A673 (cell line): ENCODE data around the gene CEP89. TPM values are rescaled to one million over a fixed set of nuclear protein-coding genes. Genes with fewer than 3 reads are reported as not detected.

ENCODE experiments used
- BruUV-seq: library from RNA; stranded (reverse); fragments of 400-500 nt; replicated peaks from 2 replicates; lab custom pipeline; 2021; lab: Mats Ljungman, UMichigan
- CTCF ChIA-PET: fragments of 300-600 bp; sonication (Branson Sonifier 250); formaldehyde crosslinking; loops from one replicate; lab custom pipeline; 2022; ENCODE audit warnings: antibody characterized with exemption; lab: Charles Lee
- POLR2A ChIA-PET: fragments of 300-600 bp; sonication (Branson Sonifier 250); formaldehyde crosslinking; loops from one replicate; lab custom pipeline; 2022; ENCODE audit warnings: antibody characterized with exemption; ENCODE audit not compliant: low non-redundant PET; lab: Charles Lee
- DNase-seq: peaks from one replicate; pipeline ENCODE4 v3.0.0-alpha.2; 2015; ENCODE audit warnings: low spot score
- H3K27ac ChIP-seq: fragments of 200-600 bp; sonication (generic); 2 replicates; pipeline ENCODE4 v1.5.1; 2016; ENCODE audit warnings: mixed run types, low read depth, mild to moderate bottlenecking, mixed read lengths, antibody characterized with exemption, low read length; ENCODE audit not compliant: poor library complexity, severe bottlenecking
- H3K27me3 ChIP-seq: fragments of 200-600 bp; sonication (generic); replicated peaks from 2 replicates; pipeline ENCODE4 v1.6.1; 2017; ENCODE audit warnings: mixed run types, low read depth, mild to moderate bottlenecking, mixed read lengths, antibody characterized with exemption, low read length; ENCODE audit not compliant: insufficient read depth, poor library complexity
- H3K36me3 ChIP-seq: fragments of 200-600 bp; sonication (generic); 2 replicates; pipeline ENCODE4 v1.6.1; 2016; ENCODE audit warnings: mixed run types, mild to moderate bottlenecking, mixed read lengths, antibody characterized with exemption, low read length; ENCODE audit not compliant: insufficient read depth, poor library complexity, severe bottlenecking
- H3K4me1 ChIP-seq: fragments of 200-600 bp; sonication (generic); 2 replicates; pipeline ENCODE4 v1.6.1; 2017; ENCODE audit warnings: mixed run types, mild to moderate bottlenecking, mixed read lengths, antibody characterized with exemption, low read length; ENCODE audit not compliant: insufficient read depth, poor library complexity, severe bottlenecking
- H3K4me3 ChIP-seq: fragments of 200-600 bp; sonication (generic); 2 replicates; pipeline ENCODE4 v1.5.1; 2016; ENCODE audit warnings: low read depth, mixed run types, mild to moderate bottlenecking, mixed read lengths, low read length; ENCODE audit not compliant: poor library complexity, severe bottlenecking
- H3K9me3 ChIP-seq: fragments of 200-600 bp; sonication (generic); 2 replicates; pipeline ENCODE4 v1.6.1; 2016; ENCODE audit warnings: mixed run types, low read depth, mild to moderate bottlenecking, mixed read lengths, antibody characterized with exemption, low read length; ENCODE audit not compliant: poor library complexity, severe bottlenecking
- EZH2 ChIP-seq: fragments of 200-600 bp; sonication (generic); IDR thresholded peaks from 2 replicates; pipeline ENCODE4 v1.6.1; 2017; ENCODE audit warnings: borderline replicate concordance, low read depth, mild to moderate bottlenecking, mixed read lengths, antibody characterized with exemption, low read length; ENCODE audit not compliant: poor library complexity, severe bottlenecking
- intact Hi-C: fragments of 100-400 bp; cut with micrococcal nuclease; formaldehyde crosslinking; loops from one replicate; pipeline ENCODE4 v1.10.0; 2022; ENCODE audit not compliant: unreplicated experiment
- total RNA-seq: library from RNA; stranded (reverse); gene quantifications from 2 replicates; pipeline ENCODE4 v1.2.3, GENCODE V29; 2021
- TF ChIP-seq, protein P1 (sequence below): fragments of 300-800, 200-600 bp; sonication (generic); conservative IDR thresholded peaks from 2 replicates; pipeline ENCODE4 v1.5.1; 2017; ENCODE audit warnings: low read depth, mild to moderate bottlenecking, antibody characterized with exemption, low read length, moderate library complexity, mixed read lengths

The CEP89 gene
- total RNA-seq, 1 experiment from 2014 or later: 47.2 TPM

GRCh38 chr19:32873247-32873959 is 98.4 kb downstream of the CEP89 start:
- ChIA-PET CTCF (no interaction called here), POLR2A (no interaction called here)
- intact Hi-C loops: no loop called here
- no peak for DNase-seq
- BruUV-seq: no TSS peak
- H3K36me3 ChIP-seq: no peaks in the 10 kb centered on the region
- H3K27me3 ChIP-seq: no peaks in the 10 kb centered on the region
- no peak overlapping the region for H3K4me3 ChIP-seq
- no peaks in the 10 kb centered on the region for H3K4me1 ChIP-seq
- H3K27ac ChIP-seq: no peak overlapping the region
- TF ChIP-seq EZH2: no peak
- TF ChIP-seq, protein P1, sequence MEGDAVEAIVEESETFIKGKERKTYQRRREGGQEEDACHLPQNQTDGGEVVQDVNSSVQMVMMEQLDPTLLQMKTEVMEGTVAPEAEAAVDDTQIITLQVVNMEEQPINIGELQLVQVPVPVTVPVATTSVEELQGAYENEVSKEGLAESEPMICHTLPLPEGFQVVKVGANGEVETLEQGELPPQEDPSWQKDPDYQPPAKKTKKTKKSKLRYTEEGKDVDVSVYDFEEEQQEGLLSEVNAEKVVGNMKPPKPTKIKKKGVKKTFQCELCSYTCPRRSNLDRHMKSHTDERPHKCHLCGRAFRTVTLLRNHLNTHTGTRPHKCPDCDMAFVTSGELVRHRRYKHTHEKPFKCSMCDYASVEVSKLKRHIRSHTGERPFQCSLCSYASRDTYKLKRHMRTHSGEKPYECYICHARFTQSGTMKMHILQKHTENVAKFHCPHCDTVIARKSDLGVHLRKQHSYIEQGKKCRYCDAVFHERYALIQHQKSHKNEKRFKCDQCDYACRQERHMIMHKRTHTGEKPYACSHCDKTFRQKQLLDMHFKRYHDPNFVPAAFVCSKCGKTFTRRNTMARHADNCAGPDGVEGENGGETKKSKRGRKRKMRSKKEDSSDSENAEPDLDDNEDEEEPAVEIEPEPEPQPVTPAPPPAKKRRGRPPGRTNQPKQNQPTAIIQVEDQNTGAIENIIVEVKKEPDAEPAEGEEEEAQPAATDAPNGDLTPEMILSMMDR: no peak
- no peaks in the 10 kb centered on the region for H3K9me3 ChIP-seq

GRCh38 chr19:32872391-32872790 is 99.4 kb downstream of the CEP89 start:
- no TSS peak for BruUV-seq
- H3K27me3 ChIP-seq: no peaks in the 10 kb centered on the region
- H3K36me3 ChIP-seq: no peaks in the 10 kb centered on the region
- POLR2A ChIA-PET: no interaction called here
- H3K4me1 ChIP-seq: no peaks in the 10 kb centered on the region
- DNase-seq: no peak
- no peaks in the 10 kb centered on the region for H3K9me3 ChIP-seq
- no peak overlapping the region for H3K4me3 ChIP-seq
- CTCF ChIA-PET: no interaction called here
- no peak overlapping the region for H3K27ac ChIP-seq
- intact Hi-C loops: no loop called here
- TF ChIP-seq, protein P1: no peak
- no peak for TF ChIP-seq EZH2

DNA sequence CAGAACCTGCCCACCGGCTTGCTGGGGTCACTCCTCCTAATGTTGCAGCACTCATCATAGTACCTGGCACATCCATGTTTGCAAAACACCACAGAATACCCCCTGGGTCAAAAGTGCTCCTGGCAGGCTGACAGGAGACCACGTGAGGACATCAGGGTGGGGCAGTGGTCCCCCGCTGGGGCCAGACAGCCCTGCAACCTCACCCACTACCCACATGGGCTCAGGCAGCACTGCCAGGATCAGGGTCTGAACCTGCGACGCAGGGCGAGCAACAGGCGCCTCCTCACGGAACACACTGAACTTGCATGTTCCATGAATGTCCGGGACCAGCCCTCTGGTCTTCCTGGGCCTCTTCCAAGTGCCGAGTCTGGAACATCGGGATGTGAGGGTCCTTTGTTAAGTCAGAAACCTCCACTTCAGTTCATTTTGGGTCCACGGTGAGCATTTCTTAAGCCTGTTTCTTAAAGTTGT is 100.7 kb downstream of the CEP89 start:
- Histone ChIP-seq H3K27ac (no peak overlapping the region), H3K36me3 (no peaks in the 10 kb centered on the region), H3K27me3 (no peaks in the 10 kb centered on the region), H3K4me3 (no peak overlapping the region), H3K4me1 (no peaks in the 10 kb centered on the region), H3K9me3 (no peaks in the 10 kb centered on the region)
- BruUV-seq: no TSS peak
- intact Hi-C loops: no loop called here
- ChIA-PET CTCF (no interaction called here), POLR2A (no interaction called here)
- no peak for DNase-seq
- TF ChIP-seq EZH2: no peak
- TF ChIP-seq, protein P1: no peak
